HL-60 (cell line): Measurements from ENCODE around the gene ANO10.

ENCODE experiments used
- DNase-seq, 2 experiments: peaks; one replicate each; pipeline ENCODE4 v3.0.0-alpha.2; 2010 to 2020; ENCODE audit warnings: low read depth in 1 of 2, low spot score in 1 of 2
- H3K27ac ChIP-seq: fragments of 250-450 bp; sonication (Bioruptor Pico); replicated peaks from 2 replicates; pipeline ENCODE4 v1.5.1; 2020; ENCODE audit warnings: mild to moderate bottlenecking, moderate library complexity
- H3K27me3 ChIP-seq: fragments of 250-450 bp; sonication (Bioruptor Pico); 2 replicates; pipeline ENCODE4 v1.5.1; 2021; ENCODE audit warnings: mild to moderate bottlenecking, moderate library complexity; ENCODE audit not compliant: insufficient read depth, poor library complexity, severe bottlenecking
- H3K4me3 ChIP-seq: replicated peaks from 2 replicates; pipeline ENCODE4 v1.5.1; 2011; ENCODE audit warnings: mild to moderate bottlenecking, control low read depth, low read length; ENCODE audit not compliant: insufficient read depth
- CTCF ChIP-seq: IDR thresholded peaks from one replicate; pipeline ENCODE4 v1.5.1; 2011; ENCODE audit warnings: low read length, control low read depth, inconsistent platforms; ENCODE audit not compliant: insufficient read depth
- GABPA ChIP-seq: IDR thresholded peaks from 2 replicates; pipeline ENCODE4 v1.6.1; 2012; ENCODE audit warnings: low read depth
- POLR2AphosphoS5 ChIP-seq: IDR thresholded peaks from 2 replicates; pipeline ENCODE4 v1.6.1; 2012; ENCODE audit warnings: low read depth
- REST ChIP-seq: IDR thresholded peaks from 2 replicates; pipeline ENCODE4 v1.6.1; 2012; ENCODE audit warnings: low read depth; ENCODE audit not compliant: insufficient replicate concordance
- SPI1 ChIP-seq: IDR thresholded peaks from 2 replicates; pipeline ENCODE4 v1.6.1; 2012; ENCODE audit warnings: low read depth, mild to moderate bottlenecking, borderline replicate concordance

The ANO10 gene

GRCh38 chr3:43344520-43344919 is 277.3 kb downstream of the ANO10 start:
- Histone ChIP-seq H3K4me3 (no peak overlapping the region), H3K27ac (no peak overlapping the region), H3K27me3 (no peaks in the 10 kb centered on the region)
- no peak for DNase-seq
- TF ChIP-seq SPI1: no peak
- no peak for TF ChIP-seq GABPA
- no peak for TF ChIP-seq POLR2AphosphoS5
- no peak for TF ChIP-seq CTCF
- no peak for TF ChIP-seq REST

- Histone ChIP-seq H3K4me3 (no peak overlapping the region), H3K27me3 (no peaks in the 10 kb centered on the region), H3K27ac (no peak overlapping the region)
- no peak for TF ChIP-seq POLR2AphosphoS5
- no peak for TF ChIP-seq SPI1
- TF ChIP-seq GABPA: no peak
- no peak for TF ChIP-seq REST
- TF ChIP-seq CTCF: no peak
- DNase-seq: no peak
Observed at GRCh38 chr3:43343815-43344214, 278.0 kb downstream of the ANO10 start.

- TF ChIP-seq POLR2AphosphoS5 (no peak), SPI1 (no peak), REST (no peak), CTCF (no peak), GABPA (no peak)
- Histone ChIP-seq H3K27me3 (no peaks in the 10 kb centered on the region), H3K4me3 (no peak overlapping the region), H3K27ac (no peak overlapping the region)
- no peak for DNase-seq
Observed at GRCh38 chr3:43343185-43343584, 278.6 kb downstream of the ANO10 start.
